K562 (cell line): ENCODE data around the gene TPD52L1. TPM values are rescaled to one million over a fixed set of nuclear protein-coding genes. Genes with fewer than 3 reads are reported as not detected.

Experiments
- ESRRA ChIP-seq: fragments of 450-650 bp; IDR thresholded peaks from 2 replicates; pipeline ENCODE4 v1.6.1; 2014; ENCODE audit warnings: low read depth, mild to moderate bottlenecking, moderate library complexity, borderline replicate concordance
- PCBP2 ChIP-seq: fragments of 200-400 bp; formaldehyde crosslinking; IDR thresholded peaks from 2 replicates; pipeline ENCODE4 v1.6.1; 2018; ENCODE audit warnings: low read length, low read depth, mild to moderate bottlenecking, moderate library complexity; ENCODE audit not compliant: poor library complexity, severe bottlenecking
- PRPF4 ChIP-seq: fragments of 200-400 bp; formaldehyde crosslinking; IDR thresholded peaks from one replicate; pipeline ENCODE4 v1.6.1; 2017; ENCODE audit warnings: low read length, low read depth, mild to moderate bottlenecking; ENCODE audit not compliant: insufficient read depth, poor library complexity, severe bottlenecking
- SAP30 ChIP-seq: fragments of 200-600 bp; sonication (generic); IDR thresholded peaks from 2 replicates; pipeline ENCODE4 v1.6.1; 2012; ENCODE audit warnings: borderline replicate concordance, low read depth, mild to moderate bottlenecking, moderate library complexity, low read length, control low read depth, inconsistent platforms; ENCODE audit not compliant: insufficient read depth, poor library complexity, severe bottlenecking
- SMARCE1 ChIP-seq: fragments of 450-650 bp; IDR thresholded peaks from 2 replicates; pipeline ENCODE4 v1.7.1; 2016; ENCODE audit warnings: mild to moderate bottlenecking
- SREBF2 ChIP-seq: sonication (generic); formaldehyde crosslinking; IDR thresholded peaks from 2 replicates; pipeline ENCODE4 v1.4.0; 2020; ENCODE audit warnings: mild to moderate bottlenecking, missing genetic modification reagents
- TFE3 ChIP-seq: fragments of 450-650 bp; formaldehyde crosslinking; IDR thresholded peaks from 2 replicates; pipeline ENCODE4 v1.4.0; 2020; ENCODE audit warnings: mild to moderate bottlenecking, mixed read lengths
- THRAP3 ChIP-seq: fragments of 450-650 bp; IDR thresholded peaks from 2 replicates; pipeline ENCODE4 v1.6.1; 2016; ENCODE audit warnings: mild to moderate bottlenecking, inconsistent platforms, borderline replicate concordance
- ZBTB26 ChIP-seq: fragments of 450-650 bp; formaldehyde crosslinking; IDR thresholded peaks from 2 replicates; pipeline ENCODE4 v1.4.0; 2022; ENCODE audit warnings: missing genetic modification characterization
- ZBTB8A ChIP-seq: fragments of 450-650 bp; IDR thresholded peaks from 2 replicates; pipeline ENCODE4 v1.6.1; 2018; ENCODE audit warnings: mild to moderate bottlenecking, moderate library complexity; ENCODE audit not compliant: partially characterized antibody
- ZNF184 ChIP-seq: sonication (generic); formaldehyde crosslinking; IDR thresholded peaks from 2 replicates; pipeline ENCODE4 v1.5.0; 2020; ENCODE audit warnings: missing genetic modification reagents
- ZNF318 ChIP-seq, 2 experiments: fragments of 450-650 bp; IDR thresholded peaks; 2 replicates each; pipeline ENCODE4 v1.6.1; 2016; ENCODE audit warnings: mild to moderate bottlenecking in 2 of 2, borderline replicate concordance in 1 of 2, low read depth in 1 of 2, moderate library complexity in 1 of 2
- ZNF79 ChIP-seq: fragments of 250-450 bp; sonication (Bioruptor Pico); IDR thresholded peaks from 2 replicates; pipeline ENCODE4 v1.4.0; 2020; ENCODE audit warnings: low read depth, mild to moderate bottlenecking, moderate library complexity
- polyA plus RNA-seq, 8 experiments: library from polyadenylated mRNA; depleted of rRNA in 4 of 8; stranded (reverse) in 5 of 8; unstranded in 3 of 8; fragments of >200 nt; fragmentation: Nextera tagmentation in 2 of 8; fragmentation: Illumina TruSeq in 1 of 8; extraction: Ambion mirVana in 2 of 8; extraction: Trizol in 1 of 8; gene quantifications; 2 replicates each; pipeline versions ENCODE4 v1.2.1 to v1.2.3, GENCODE V29; 2011 to 2014; ENCODE audit warnings: inconsistent platforms in 1 of 8, missing spikeins in 1 of 8
- total RNA-seq, 7 experiments: library from RNA; depleted of rRNA in 6 of 7; stranded (reverse); fragments of >200 nt in 6 of 7; fragmentation: Illumina TruSeq in 2 of 7; extraction: Trizol in 2 of 7; gene quantifications; 2 replicates each; pipeline versions ENCODE4 v1.2.1 to v1.2.3, GENCODE V29; 2011 to 2021; ENCODE audit warnings: low replicate concordance in 1 of 7

The TPD52L1 gene
- total and polyA plus RNA-seq, 9 of the 15 experiments (the other 6 are each of a cell fraction or from before 2014, with no cell fraction given): 12.9 to 149 (median 75.7) TPM

- TF ChIP-seq ZNF318 (IDR thresholded peaks at IDR 0.05; ENCODE audit: borderline replicate concordance in 1 of 2, low read depth in 1 of 2) (peak in 1 of 2 experiments; percentile 89; a peak in 1 of 4 replicates), ZNF184 (no peak), SREBF2 (CRISPR knock-in tag) (no peak), PRPF4 (no peak), SMARCE1 (peak; percentile 80), ZNF79 (no peak), PCBP2 (no peak), THRAP3 (no peak), TFE3 (CRISPR knock-in tag) (no peak), SAP30 (no peak), ZBTB8A (no peak), ZBTB26 (no peak), ESRRA (peak; percentile 17; the same call in 1 of the 2 replicates)
Measured at GRCh38 chr6:125201961-125202729, 48.6 kb downstream of the TPD52L1 start (continued).
